NB4 (cell line): ENCODE measurements around the gene BCL11B.

Experiments used
- CTCF ChIP-seq: IDR thresholded peaks from one replicate; pipeline ENCODE4 v1.5.1; 2012; ENCODE audit warnings: low read depth, low read length
- MAX ChIP-seq: IDR thresholded peaks from 2 replicates; pipeline ENCODE4 v1.6.1; 2011; ENCODE audit warnings: low read depth, low read length
- MYC ChIP-seq: IDR thresholded peaks from 2 replicates; pipeline ENCODE4 v1.6.1; 2011; ENCODE audit warnings: low read depth, low read length
- POLR2A ChIP-seq: IDR thresholded peaks from 2 replicates; pipeline ENCODE4 v1.6.1; 2011; ENCODE audit warnings: mild to moderate bottlenecking; ENCODE audit not compliant: insufficient read length; ENCODE audit errors: extremely low read depth

DNA sequence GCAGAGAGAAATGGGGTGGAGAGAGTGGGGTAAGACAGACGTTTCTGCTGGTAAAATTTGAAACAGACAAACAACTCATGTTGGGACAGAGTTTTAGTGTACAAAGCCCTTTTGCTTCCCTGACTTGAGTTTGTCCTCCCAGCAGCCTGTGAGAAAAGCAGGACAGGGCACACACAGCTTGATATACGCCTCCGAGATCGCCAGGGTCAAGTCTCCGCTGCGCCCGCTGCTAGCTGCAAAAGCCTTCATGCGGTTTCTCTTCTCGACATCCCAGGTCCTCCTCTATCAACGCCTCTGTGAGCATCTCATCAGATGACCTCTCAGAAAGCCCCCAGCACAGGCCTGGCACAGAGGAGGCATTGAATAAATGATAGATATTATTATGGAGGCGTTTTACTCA is 9.4 kb upstream of the BCL11B start:
- TF ChIP-seq CTCF (no peak), POLR2A (no peak), MYC (no peak), MAX (no peak)
